DND-41 (cell line): ENCODE results near the gene SMARCA5.

Experiments
- CTCF ChIP-seq: IDR thresholded peaks from 2 replicates; pipeline ENCODE4 v1.5.1; 2012; ENCODE audit warnings: borderline replicate concordance, low read length, moderate library complexity, mild to moderate bottlenecking; ENCODE audit not compliant: poor library complexity, severe bottlenecking; ENCODE audit errors: extremely low read depth
- EZH2 ChIP-seq: IDR thresholded peaks from 3 replicates; pipeline ENCODE4 v1.6.1; 2012; ENCODE audit warnings: borderline replicate concordance, low read depth, mild to moderate bottlenecking, moderate library complexity, low read length, inconsistent platforms; ENCODE audit not compliant: severe bottlenecking

- TF ChIP-seq EZH2 (no peak), CTCF (peak; percentile 49)
These were observed 74.2 kb downstream of the SMARCA5 start for GRCh38 chr4:143587703-143588102.
